HG03558 (cell line): ENCODE data around the gene SH3PXD2B.
"Not testable (repeated sequence)": the region's sequence is repeated elsewhere in the genome, so short reads cannot be mapped to it uniquely, and the experiment has no call there.

ENCODE experiments used
- ATAC-seq: cut with Tn5 transposase; IDR thresholded peaks from one replicate; pipeline ENCODE4 v1.9.1; 2021; ENCODE audit warnings: moderate number of reproducible peaks; ENCODE audit not compliant: unreplicated experiment; ENCODE audit errors: extremely low read depth

Gene SH3PXD2B

DNA sequence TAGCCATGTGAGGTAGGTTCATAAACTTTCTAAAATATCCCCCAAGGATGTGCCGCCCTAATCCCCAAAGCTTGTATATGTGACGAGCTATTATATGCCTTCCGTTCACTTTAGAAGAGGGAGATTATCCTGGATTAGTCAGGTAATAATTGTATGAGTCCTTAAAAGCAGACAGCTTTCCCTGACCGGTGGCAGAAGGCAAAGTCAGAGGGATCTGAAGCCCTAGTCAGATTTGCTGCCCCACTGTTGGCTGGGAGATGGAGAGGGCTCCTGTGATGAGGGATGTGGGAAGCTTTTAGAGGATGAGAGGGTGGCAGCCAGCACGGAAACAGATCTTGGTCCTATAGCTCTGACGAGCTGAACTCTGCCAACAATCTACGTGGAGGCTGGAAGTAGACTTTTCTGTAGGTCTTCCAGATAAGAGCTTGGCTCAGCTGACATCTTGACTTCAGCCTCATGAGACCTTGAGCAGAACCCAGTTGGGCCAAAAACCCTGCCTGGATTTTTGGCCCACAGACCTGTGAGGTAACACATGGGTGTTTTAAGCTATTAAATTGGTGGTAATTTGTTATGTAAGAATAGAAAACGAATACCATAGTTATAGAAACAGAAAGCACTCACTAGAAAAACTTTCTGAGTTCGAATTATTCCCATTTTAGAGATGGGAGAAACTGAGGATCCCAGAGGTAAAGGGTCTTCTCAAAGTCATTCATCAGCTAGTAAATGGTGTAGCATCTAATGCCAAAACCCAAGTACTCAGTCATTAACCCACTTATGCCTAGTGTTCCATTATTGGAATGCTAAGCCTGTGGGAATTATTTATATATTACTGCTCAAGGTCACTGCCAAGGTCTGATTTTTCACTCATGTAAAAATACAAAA is 48.9 kb downstream of the SH3PXD2B start:
- no peak for ATAC-seq

- no peak for ATAC-seq
Measured at GRCh38 chr5:172404746-172405145, 49.6 kb downstream of the SH3PXD2B start.

DNA sequence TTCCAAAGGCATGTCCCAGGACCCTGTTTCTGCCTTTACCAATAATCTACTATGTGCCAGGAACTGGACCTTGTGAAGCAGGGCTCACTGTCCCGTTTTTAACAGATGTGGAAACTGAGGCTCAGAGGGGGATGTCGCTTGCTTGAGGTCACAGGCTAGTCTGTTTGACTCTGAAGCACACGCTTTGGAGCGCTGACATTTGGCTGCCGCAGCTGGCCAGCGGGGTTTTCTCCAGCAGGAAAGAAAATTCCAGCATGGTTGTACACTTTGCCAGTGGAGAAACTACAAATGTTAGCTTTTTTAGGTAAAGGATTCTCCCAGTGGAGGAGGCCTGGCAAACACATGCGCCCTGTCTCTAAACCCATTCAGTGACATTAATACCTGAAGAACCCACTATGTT is 50.5 kb downstream of the SH3PXD2B start:
- ATAC-seq = no peak

DNA sequence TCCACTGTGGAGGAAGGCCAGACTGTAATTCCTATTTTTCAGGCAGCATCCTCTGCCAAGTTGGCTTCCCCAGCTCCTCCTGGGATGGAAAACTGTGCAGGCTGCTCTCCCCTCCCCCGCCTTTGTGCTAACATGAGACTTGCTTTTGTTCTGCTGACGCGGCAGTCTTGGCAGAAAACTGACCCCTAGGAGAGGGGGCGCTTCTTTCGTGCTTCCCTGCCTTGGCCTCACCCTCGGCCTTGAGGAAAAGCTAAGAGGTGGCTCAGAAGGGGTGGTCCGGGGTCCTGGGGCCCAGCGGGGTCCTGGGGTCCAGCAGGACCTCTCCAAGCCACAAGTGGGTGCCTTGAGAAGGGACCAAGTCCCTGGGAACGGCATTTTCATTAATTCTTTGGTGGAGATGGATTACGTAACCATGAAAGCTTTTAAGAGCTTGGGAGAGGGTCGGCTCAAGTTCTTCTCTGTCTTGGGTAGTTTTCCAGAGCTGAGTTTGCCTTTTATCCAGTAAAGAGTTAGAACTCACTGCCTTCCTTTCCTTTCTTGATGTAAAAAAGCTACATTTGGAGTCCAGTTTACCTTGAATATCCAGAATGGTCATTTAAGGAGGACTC is 51.0 kb downstream of the SH3PXD2B start:
- no peak for ATAC-seq

DNA sequence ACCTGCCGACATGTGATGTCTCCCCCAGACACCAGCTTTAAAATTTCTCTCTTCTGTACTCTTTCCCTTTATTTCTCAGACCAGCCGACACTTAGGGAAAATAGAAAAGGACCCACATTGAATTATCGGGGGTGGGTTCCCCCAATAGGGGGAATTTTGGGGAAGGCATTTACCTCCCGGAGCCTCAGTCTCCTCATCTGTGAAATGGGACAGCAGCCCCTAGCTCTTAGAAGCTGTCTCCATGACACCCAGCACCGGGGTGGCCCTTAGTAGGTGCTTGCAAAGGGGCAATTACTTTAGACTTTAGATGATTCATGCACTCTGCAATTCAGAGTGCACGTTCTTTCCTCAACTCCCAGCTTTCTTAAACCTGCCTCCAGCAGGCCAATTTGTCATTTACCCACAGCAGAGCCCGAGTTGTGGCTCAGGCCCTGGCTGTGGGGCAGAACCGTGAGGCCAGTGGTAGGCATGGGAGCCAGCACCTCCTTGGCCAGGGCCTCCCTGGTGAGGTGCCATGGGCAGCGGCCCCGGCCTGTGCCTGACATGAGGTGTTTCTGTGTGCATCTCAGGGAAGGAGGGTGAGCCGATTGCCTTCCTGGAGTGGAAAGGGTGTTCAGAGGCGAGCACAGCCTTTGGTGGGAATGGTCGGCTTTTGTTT is 51.7 kb downstream of the SH3PXD2B start:
- no peak for ATAC-seq

GRCh38 chr5:172402031-172402430 is 52.3 kb downstream of the SH3PXD2B start:
- not testable (repeated sequence) for ATAC-seq

GRCh38 chr5:172399826-172400225 is 54.5 kb downstream of the SH3PXD2B start:
- ATAC-seq = no peak

- ATAC-seq = no peak
Measured at GRCh38 chr5:172399336-172399735, 55.0 kb downstream of the SH3PXD2B start.

- ATAC-seq = not testable (repeated sequence)
Measured at GRCh38 chr5:172398645-172399044, 55.7 kb downstream of the SH3PXD2B start.

DNA sequence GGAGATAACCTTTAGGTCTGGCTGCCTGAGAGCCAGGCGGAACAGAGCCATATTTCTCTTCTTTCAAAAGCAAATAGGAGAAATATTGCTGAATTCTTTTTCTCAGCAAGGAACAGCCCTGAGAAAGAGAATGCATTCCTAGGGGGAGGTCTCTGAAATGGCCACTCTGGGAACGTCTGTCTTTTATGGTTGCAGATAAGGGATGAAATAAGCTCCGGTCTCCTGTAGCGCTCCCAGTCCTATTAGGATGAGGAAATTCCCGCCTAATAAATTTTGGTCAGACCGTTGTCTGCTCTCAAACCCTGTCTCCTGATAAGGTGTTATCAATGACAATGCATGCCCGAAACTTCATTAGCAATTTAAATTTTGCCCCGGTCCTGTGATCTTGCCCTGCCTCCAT is 57.3 kb downstream of the SH3PXD2B start:
- not testable (repeated sequence) for ATAC-seq

DNA sequence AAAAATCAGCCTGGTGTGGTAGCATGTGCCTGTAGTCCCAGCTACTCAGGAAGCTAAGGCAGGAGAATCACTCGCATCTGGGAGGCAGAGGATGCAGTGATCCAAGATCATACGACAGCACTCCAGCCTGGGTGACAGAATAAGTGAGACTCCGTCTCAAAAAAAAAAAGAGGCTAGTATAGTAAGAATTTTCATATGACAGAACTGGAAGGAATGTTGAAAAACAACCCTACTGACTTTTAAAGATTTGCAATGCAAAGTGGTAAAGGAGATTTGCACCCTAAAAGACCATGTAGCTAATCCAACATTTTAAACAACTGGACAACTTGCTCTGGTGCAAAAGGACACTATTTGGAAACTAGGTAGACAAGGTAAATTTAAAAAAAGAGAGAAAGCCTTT is 58.1 kb downstream of the SH3PXD2B start:
- no peak for ATAC-seq

DNA sequence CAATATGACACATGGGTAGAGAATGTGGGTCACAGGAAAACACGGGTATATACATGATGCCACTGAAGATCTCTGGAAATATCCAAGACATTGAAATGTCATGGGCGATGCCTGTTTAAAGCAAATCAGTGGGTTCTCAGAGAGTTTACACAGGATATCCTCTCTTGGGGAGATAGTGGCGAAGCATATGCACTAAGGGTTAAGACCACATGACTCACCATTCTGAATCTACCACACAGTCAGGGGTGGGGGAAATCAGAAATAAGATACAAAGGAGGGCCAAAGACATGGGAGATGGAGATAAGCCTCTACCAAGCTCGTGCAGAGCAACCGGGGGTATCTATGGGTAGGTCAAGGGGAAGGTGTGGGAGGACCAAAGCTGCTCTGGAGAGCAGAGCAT is 58.8 kb downstream of the SH3PXD2B start:
- no peak for ATAC-seq

GRCh38 chr5:172389578-172390112 is 64.7 kb downstream of the SH3PXD2B start:
- ATAC-seq = no peak

- ATAC-seq = no peak
Measured at GRCh38 chr5:172388246-172388733, 66.0 kb downstream of the SH3PXD2B start.

DNA sequence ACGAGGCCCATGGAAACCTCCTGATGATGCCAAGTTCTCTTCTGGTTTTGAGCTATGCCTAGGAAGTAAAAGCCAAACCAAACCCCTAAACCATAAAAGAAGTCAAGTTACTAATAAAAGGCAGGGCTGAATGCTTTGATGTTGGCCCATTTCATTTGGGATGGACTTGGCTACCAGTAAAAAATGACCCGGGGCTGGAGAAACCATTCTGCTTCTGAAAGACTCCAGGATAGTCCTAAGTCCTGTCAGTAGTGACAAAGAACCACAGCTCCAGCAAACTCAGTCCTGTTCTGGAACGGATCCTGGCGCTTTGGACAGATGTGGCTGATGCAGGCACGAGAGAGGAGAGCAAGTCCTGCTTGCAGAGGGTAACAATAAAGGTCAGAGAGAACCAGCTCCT is 68.6 kb downstream of the SH3PXD2B start:
- no peak for ATAC-seq

GRCh38 chr5:172385010-172385563 is 69.2 kb downstream of the SH3PXD2B start:
- no peak for ATAC-seq

- no peak for ATAC-seq
Measured at GRCh38 chr5:172383191-172383802, 71.0 kb downstream of the SH3PXD2B start.

GRCh38 chr5:172380987-172381643 is 73.2 kb downstream of the SH3PXD2B start:
- ATAC-seq = no peak

GRCh38 chr5:172380301-172380986 is 73.9 kb downstream of the SH3PXD2B start:
- no peak for ATAC-seq
